Lung (tissue), 12 donors: ENCODE data around the gene TNFRSF21. TPM values are rescaled to one million over a fixed set of nuclear protein-coding genes. Genes with fewer than 3 reads are reported as not detected.

Experiments used
- ATAC-seq: fragments of 200-7000 bp; cut with Tn5 transposase; one replicate; pipeline ENCODE4 v1.9.1; 2020; ENCODE audit warnings: moderate number of reproducible peaks; ENCODE audit not compliant: insufficient read depth, low FRiP score
- DNase-seq, 3 donors: peaks; one replicate each; pipeline ENCODE4 v3.0.0-alpha.2; 2013 to 2017
- H3K27ac ChIP-seq, 2 donors: one replicate each; pipeline ENCODE4 v1.5.1; 2013; ENCODE audit warnings: mild to moderate bottlenecking in 2 of 2, moderate library complexity in 2 of 2, control low read depth in 1 of 2, inconsistent platforms in 1 of 2, low read depth in 1 of 2, low read length in 1 of 2
- H3K27me3 ChIP-seq, 3 donors: one replicate each; pipeline ENCODE4 v1.5.1; 2013; ENCODE audit warnings: low read length in 2 of 3; ENCODE audit not compliant: control insufficient read depth in 3 of 3, insufficient read depth in 3 of 3
- H3K36me3 ChIP-seq, 4 donors: one replicate each; pipeline ENCODE4 v1.5.1; 2013; ENCODE audit warnings: low read length in 4 of 4, mild to moderate bottlenecking in 1 of 4, moderate library complexity in 1 of 4; ENCODE audit not compliant: control insufficient read depth in 4 of 4, insufficient read depth in 4 of 4
- H3K4me1 ChIP-seq, 5 donors: one replicate each; pipeline ENCODE4 v1.5.1; 2013; ENCODE audit warnings: low read length in 5 of 5, mild to moderate bottlenecking in 2 of 5, moderate library complexity in 1 of 5; ENCODE audit not compliant: control insufficient read depth in 5 of 5, insufficient read depth in 5 of 5
- H3K4me3 ChIP-seq: one replicate; pipeline ENCODE4 v1.5.1; 2013; ENCODE audit warnings: mild to moderate bottlenecking, control low read depth, moderate library complexity
- H3K9ac ChIP-seq, 2 donors: one replicate each; pipeline ENCODE4 v1.5.1; 2013; ENCODE audit warnings: low read length in 2 of 2, control low read depth in 1 of 2; ENCODE audit not compliant: insufficient read depth in 1 of 2
- H3K9me3 ChIP-seq, 4 donors: one replicate each; pipeline ENCODE4 v1.5.1; 2013; ENCODE audit warnings: low read length in 3 of 4, mild to moderate bottlenecking in 1 of 4, moderate library complexity in 1 of 4; ENCODE audit not compliant: control insufficient read depth in 4 of 4, insufficient read depth in 3 of 4
- CTCF ChIP-seq: IDR thresholded peaks from 2 replicates; pipeline ENCODE4 v1.5.1; 2012; ENCODE audit warnings: mild to moderate bottlenecking; ENCODE audit errors: control extremely low read depth, extremely low read depth
- WGBS, 2 donors: extraction: QIAGEN DNeasy Blood & Tissue Kit; methylation state at CpG; one replicate each; pipeline ENCODE4 v1.1.7; 2013; 5-methylcytosine and 5-hydroxymethylcytosine counted together
- polyA plus RNA-seq, 2 donors: library from polyadenylated mRNA; stranded (reverse); fragments of 200-250 nt; gene quantifications; one replicate each; pipeline ENCODE4 v1.2.1, GENCODE V29; 2013
- total RNA-seq, 2 donors: library from RNA; depleted of rRNA in 1 of 2; stranded (reverse); fragments of >200 nt in 1 of 2; gene quantifications; one replicate each; pipeline ENCODE4 v1.2.1, GENCODE V29; 2014 to 2021
- donor health status: control.
- donor health status: control.
- donor health status: Bipolar disorder and iron deficiency.
- donor health status: healthy.
- donor health status: DM: yes; HTN: yes; CAD: no.

TNFRSF21 gene
- total and polyA plus RNA-seq, 4 donors, result 11.1 to 36.6 (median 24.5) TPM

- peaks cover 0 to 7% (median 0%) of the 10 kb centered on the region in 5 donors for H3K4me1 ChIP-seq
- ATAC-seq (peak; percentile 17), DNase-seq (no peak)
- H3K4me3 ChIP-seq, result no peak overlapping the region
- no peak overlapping the region for H3K27ac ChIP-seq
- no peaks in the 10 kb centered on the region for H3K36me3 ChIP-seq
- TF ChIP-seq CTCF, result no peak
- no peaks in the 10 kb centered on the region for H3K9me3 ChIP-seq
- H3K9ac ChIP-seq, result no peak overlapping the region
- WGBS, 2 donors, result 69 to 81% methylated on average over 8 of the region's 8 CpGs
- no peaks in the 10 kb centered on the region for H3K27me3 ChIP-seq
Observed at GRCh38 chr6:47235964-47236760, 73.5 kb downstream of the TNFRSF21 start.

- Histone ChIP-seq H3K27me3 (no peaks in the 10 kb centered on the region), H3K27ac (no peak overlapping the region), H3K9ac (no peak overlapping the region), H3K9me3 (no peaks in the 10 kb centered on the region), H3K4me1 (peaks cover 0 to 7% (median 0%) of the 10 kb centered on the region in 5 donors), H3K36me3 (no peaks in the 10 kb centered on the region), H3K4me3 (no peak overlapping the region)
- TF ChIP-seq CTCF, result no peak
- ATAC-seq (no peak), DNase-seq (no peak)
- 77 to 95% methylated on average over 1 of the region's 1 CpG for WGBS, 2 donors
Observed at GRCh38 chr6:47235421-47235820, 74.3 kb downstream of the TNFRSF21 start.

- Histone ChIP-seq H3K27ac (no peak overlapping the region), H3K9me3 (no peaks in the 10 kb centered on the region), H3K4me1 (peaks cover 0 to 7% (median 0%) of the 10 kb centered on the region in 5 donors), H3K4me3 (no peak overlapping the region), H3K36me3 (no peaks in the 10 kb centered on the region), H3K9ac (no peak overlapping the region), H3K27me3 (no peaks in the 10 kb centered on the region)
- no peak for TF ChIP-seq CTCF
- DNase-seq (peak; percentile 28 to 63 (median 42)), ATAC-seq (no peak)
- 84 to 86% methylated on average over 30 of the region's 30 CpGs for WGBS, 2 donors
Observed at GRCh38 chr6:47234266-47234933, 75.3 kb downstream of the TNFRSF21 start.
